ENCODE results near the gene LEMD3. TPM values are rescaled to one million over a fixed set of nuclear protein-coding genes. Genes with fewer than 3 reads are reported as not detected.

Gene LEMD3
- total RNA-seq, 2 experiments from 2014 or later = 67.1 to 68.8 TPM

GRCh38 chr12:65199604-65200003 lies 30.2 kb downstream of the LEMD3 start:
- no peaks in the 10 kb centered on the region for H3K27me3 Mint-ChIP-seq
- H3K36me3 Mint-ChIP-seq (ENCODE audit: low read depth) = peaks cover 86% of the 10 kb centered on the region
- CTCF ChIA-PET = no interaction called here

GRCh38 chr12:65200007-65200665 lies 30.8 kb downstream of the LEMD3 start:
- peak overlapping the region; percentile 6 for H3K27ac Mint-ChIP-seq
- peaks cover 5% of the 10 kb centered on the region for H3K36me3 ChIP-seq (ENCODE audit: insufficient read depth, low read length)

More at GRCh38 chr12:65199604-65200003, 30.2 kb downstream of the LEMD3 start:
- H3K27ac Mint-ChIP-seq = no peak overlapping the region
- H3K4me3 ChIP-seq (ENCODE audit: low read length) = no peak overlapping the region
- H3K36me3 ChIP-seq (ENCODE audit: insufficient read depth, low read length) = peaks cover 8% of the 10 kb centered on the region
- no peak overlapping the region for H3K27ac ChIP-seq (ENCODE audit: low read depth in 1 of 2, low read length in 2 of 2)
- H3K4me1 Mint-ChIP-seq (ENCODE audit: low read depth) = peaks cover 81% of the 10 kb centered on the region
- no peaks in the 10 kb centered on the region for H3K27me3 ChIP-seq (ENCODE audit: control insufficient read depth in 1 of 2, insufficient read depth in 2 of 2, low read length in 2 of 2)
- ATAC-seq (ENCODE audit: poor library complexity) = no peak
- intact Hi-C loops (cut with DNase I, micrococcal nuclease) = no loop called here
- TF ChIP-seq CTCF (IDR thresholded peaks at IDR 0.05) = no peak
- H3K4me1 ChIP-seq (ENCODE audit: insufficient read depth, low read length) = no peaks in the 10 kb centered on the region
- H3K4me3 Mint-ChIP-seq = no peak overlapping the region
- POLR2A ChIA-PET = no interaction called here
- no peak for DNase-seq
- H3K9me3 Mint-ChIP-seq = peaks cover 11% of the 10 kb centered on the region
- H3K9me3 ChIP-seq (ENCODE audit: control insufficient read depth in 1 of 2, insufficient read depth in 1 of 2, low read length in 2 of 2) = peaks cover 0 to 13% of the 10 kb centered on the region in 2 experiments

GRCh38 chr12:65203376-65203775 lies 34.0 kb downstream of the LEMD3 start:
- ATAC-seq (ENCODE audit: poor library complexity) (no peak), DNase-seq (no peak)
- H3K9me3 Mint-ChIP-seq = no peaks in the 10 kb centered on the region
- Histone ChIP-seq H3K27me3 (ENCODE audit: control insufficient read depth in 1 of 2, insufficient read depth in 2 of 2, low read length in 2 of 2) (no peaks in the 10 kb centered on the region), H3K27ac (ENCODE audit: low read depth in 1 of 2, low read length in 2 of 2) (no peak overlapping the region), H3K36me3 (ENCODE audit: insufficient read depth, low read length) (no peaks in the 10 kb centered on the region), H3K9me3 (ENCODE audit: control insufficient read depth in 1 of 2, insufficient read depth in 1 of 2, low read length in 2 of 2) (no peaks in the 10 kb centered on the region), H3K4me1 (ENCODE audit: insufficient read depth, low read length) (no peaks in the 10 kb centered on the region), H3K4me3 (ENCODE audit: low read length) (no peak overlapping the region)
- POLR2A ChIA-PET = no interaction called here
- H3K27ac Mint-ChIP-seq = no peak overlapping the region
- intact Hi-C loops (cut with DNase I, micrococcal nuclease) = no loop called here
- no peaks in the 10 kb centered on the region for H3K27me3 Mint-ChIP-seq
- peaks cover 80% of the 10 kb centered on the region for H3K4me1 Mint-ChIP-seq (ENCODE audit: low read depth)
- CTCF ChIA-PET = no interaction called here
- peaks cover 57% of the 10 kb centered on the region for H3K36me3 Mint-ChIP-seq (ENCODE audit: low read depth)
- no peak overlapping the region for H3K4me3 Mint-ChIP-seq
- no peak for TF ChIP-seq CTCF (IDR thresholded peaks at IDR 0.05)

More at GRCh38 chr12:65200007-65200665, 30.8 kb downstream of the LEMD3 start:
- H3K9me3 Mint-ChIP-seq = peaks cover 11% of the 10 kb centered on the region
- intact Hi-C loops (cut with DNase I, micrococcal nuclease) = no loop called here
- H3K4me1 ChIP-seq (ENCODE audit: insufficient read depth, low read length) = no peaks in the 10 kb centered on the region
- H3K4me1 Mint-ChIP-seq (ENCODE audit: low read depth) = peaks cover 84% of the 10 kb centered on the region
- H3K4me3 ChIP-seq (ENCODE audit: low read length) = no peak overlapping the region
- DNase-seq (no peak), ATAC-seq (ENCODE audit: poor library complexity) (no peak)
- no peaks in the 10 kb centered on the region for H3K27me3 Mint-ChIP-seq
- H3K27me3 ChIP-seq (ENCODE audit: control insufficient read depth in 1 of 2, insufficient read depth in 2 of 2, low read length in 2 of 2) = no peaks in the 10 kb centered on the region
- H3K36me3 Mint-ChIP-seq (ENCODE audit: low read depth) = peaks cover 88% of the 10 kb centered on the region
- no peak overlapping the region for H3K4me3 Mint-ChIP-seq
- CTCF ChIA-PET = no interaction called here
- H3K9me3 ChIP-seq (ENCODE audit: control insufficient read depth in 1 of 2, insufficient read depth in 1 of 2, low read length in 2 of 2) = peaks cover 0 to 13% of the 10 kb centered on the region in 2 experiments
- no peak for TF ChIP-seq CTCF (IDR thresholded peaks at IDR 0.05)
- H3K27ac ChIP-seq (ENCODE audit: low read depth in 1 of 2, low read length in 2 of 2) = no peak overlapping the region
- POLR2A ChIA-PET = no interaction called here
